Measurements from ENCODE around the gene STX3. TPM values are rescaled to one million over a fixed set of nuclear protein-coding genes. Genes with fewer than 3 reads are reported as not detected.

STX3 gene
- polyA plus RNA-seq, 4 donors = 34.9 to 91.8 (median 60.8) TPM

- Histone ChIP-seq H3K27me3 (ENCODE audit: control insufficient read depth in 3 of 3, insufficient read depth in 3 of 3, low read length in 3 of 3) (no peaks in the 10 kb centered on the region), H3K36me3 (ENCODE audit: control insufficient read depth in 3 of 3, insufficient read depth in 2 of 3, low read depth in 1 of 3, low read length in 3 of 3) (no peaks in the 10 kb centered on the region), H3K27ac (ENCODE audit: low read depth in 1 of 3, low read length in 2 of 3) (no peak overlapping the region), H3K9me3 (ENCODE audit: control insufficient read depth in 2 of 2, insufficient read depth in 1 of 2, low read depth in 1 of 2, low read length in 1 of 2) (no peaks in the 10 kb centered on the region), H3K4me1 (ENCODE audit: control insufficient read depth in 3 of 3, insufficient read depth in 2 of 3, low read depth in 1 of 3, low read length in 2 of 3) (no peaks in the 10 kb centered on the region), H3K4me3 (ENCODE audit: low read depth in 1 of 3, low read length in 3 of 3) (no peak overlapping the region)
- DNase-seq (no peak), FAIRE-seq (no peak)
- WGBS, 3 donors = 90 to 98% (median 91%) methylated on average over 2 of the region's 2 CpGs
Observed at GRCh38 chr11:59719556-59719955, 35.6 kb upstream of the STX3 start.

- no peaks in the 10 kb centered on the region for H3K27me3 ChIP-seq (ENCODE audit: control insufficient read depth in 3 of 3, insufficient read depth in 3 of 3, low read length in 3 of 3)
- no peaks in the 10 kb centered on the region for H3K36me3 ChIP-seq (ENCODE audit: control insufficient read depth in 3 of 3, insufficient read depth in 2 of 3, low read depth in 1 of 3, low read length in 3 of 3)
- FAIRE-seq (no peak), DNase-seq (no peak)
- WGBS, 3 donors = 74 to 86% (median 78%) methylated on average over 3 of the region's 3 CpGs
- H3K9me3 ChIP-seq (ENCODE audit: control insufficient read depth in 2 of 2, insufficient read depth in 1 of 2, low read depth in 1 of 2, low read length in 1 of 2) = no peaks in the 10 kb centered on the region
- H3K27ac ChIP-seq (ENCODE audit: low read depth in 1 of 3, low read length in 2 of 3) = no peak overlapping the region
- no peaks in the 10 kb centered on the region for H3K4me1 ChIP-seq (ENCODE audit: control insufficient read depth in 3 of 3, insufficient read depth in 2 of 3, low read depth in 1 of 3, low read length in 2 of 3)
- H3K4me3 ChIP-seq (ENCODE audit: low read depth in 1 of 3, low read length in 3 of 3) = no peak overlapping the region
Observed at GRCh38 chr11:59724066-59724465, 31.1 kb upstream of the STX3 start.

- no peak overlapping the region for H3K27ac ChIP-seq (ENCODE audit: low read depth in 1 of 3, low read length in 2 of 3)
- FAIRE-seq (no peak), DNase-seq (no peak)
- H3K9me3 ChIP-seq (ENCODE audit: control insufficient read depth in 2 of 2, insufficient read depth in 1 of 2, low read depth in 1 of 2, low read length in 1 of 2) = no peaks in the 10 kb centered on the region
- H3K4me3 ChIP-seq (ENCODE audit: low read depth in 1 of 3, low read length in 3 of 3) = no peak overlapping the region
- WGBS, 3 donors = 92 to 96% (median 95%) methylated on average over 1 of the region's 1 CpG
- no peaks in the 10 kb centered on the region for H3K27me3 ChIP-seq (ENCODE audit: control insufficient read depth in 3 of 3, insufficient read depth in 3 of 3, low read length in 3 of 3)
- no peaks in the 10 kb centered on the region for H3K36me3 ChIP-seq (ENCODE audit: control insufficient read depth in 3 of 3, insufficient read depth in 2 of 3, low read depth in 1 of 3, low read length in 3 of 3)
- H3K4me1 ChIP-seq (ENCODE audit: control insufficient read depth in 3 of 3, insufficient read depth in 2 of 3, low read depth in 1 of 3, low read length in 2 of 3) = peaks cover 0 to 18% (median 0%) of the 10 kb centered on the region in 3 donors
Observed at GRCh38 chr11:59727426-59727825, 27.8 kb upstream of the STX3 start.

GRCh38 chr11:59728154-59728553, 27.0 kb upstream of the STX3 start:
- H3K4me3 ChIP-seq (ENCODE audit: low read depth in 1 of 3, low read length in 3 of 3) = no peak overlapping the region
- no peaks in the 10 kb centered on the region for H3K27me3 ChIP-seq (ENCODE audit: control insufficient read depth in 3 of 3, insufficient read depth in 3 of 3, low read length in 3 of 3)
- no peaks in the 10 kb centered on the region for H3K36me3 ChIP-seq (ENCODE audit: control insufficient read depth in 3 of 3, insufficient read depth in 2 of 3, low read depth in 1 of 3, low read length in 3 of 3)
- no peak overlapping the region for H3K27ac ChIP-seq (ENCODE audit: low read depth in 1 of 3, low read length in 2 of 3)
- 70 to 75% (median 73%) methylated on average over 3 of the region's 3 CpGs for WGBS, 3 donors
- H3K4me1 ChIP-seq (ENCODE audit: control insufficient read depth in 3 of 3, insufficient read depth in 2 of 3, low read depth in 1 of 3, low read length in 2 of 3) = peaks cover 0 to 23% (median 0%) of the 10 kb centered on the region in 3 donors
- no peak for DNase-seq
- H3K9me3 ChIP-seq (ENCODE audit: control insufficient read depth in 2 of 2, insufficient read depth in 1 of 2, low read depth in 1 of 2, low read length in 1 of 2) = no peaks in the 10 kb centered on the region
- FAIRE-seq = no peak

- H3K9me3 ChIP-seq (ENCODE audit: control insufficient read depth in 2 of 2, insufficient read depth in 1 of 2, low read depth in 1 of 2, low read length in 1 of 2) = no peaks in the 10 kb centered on the region
- DNase-seq (no peak), FAIRE-seq (no peak)
- WGBS, 3 donors = 59 to 80% (median 60%) methylated on average over 1 of the region's 1 CpG
- no peaks in the 10 kb centered on the region for H3K36me3 ChIP-seq (ENCODE audit: control insufficient read depth in 3 of 3, insufficient read depth in 2 of 3, low read depth in 1 of 3, low read length in 3 of 3)
- no peak overlapping the region for H3K4me3 ChIP-seq (ENCODE audit: low read depth in 1 of 3, low read length in 3 of 3)
- no peak overlapping the region for H3K27ac ChIP-seq (ENCODE audit: low read depth in 1 of 3, low read length in 2 of 3)
- no peaks in the 10 kb centered on the region for H3K27me3 ChIP-seq (ENCODE audit: control insufficient read depth in 3 of 3, insufficient read depth in 3 of 3, low read length in 3 of 3)
- peaks cover 0 to 23% (median 0%) of the 10 kb centered on the region in 3 donors for H3K4me1 ChIP-seq (ENCODE audit: control insufficient read depth in 3 of 3, insufficient read depth in 2 of 3, low read depth in 1 of 3, low read length in 2 of 3)
Observed at GRCh38 chr11:59728913-59729312, 26.3 kb upstream of the STX3 start.

GRCh38 chr11:59729834-59730233, 25.3 kb upstream of the STX3 start:
- Histone ChIP-seq H3K27ac (ENCODE audit: low read depth in 1 of 3, low read length in 2 of 3) (no peak overlapping the region), H3K36me3 (ENCODE audit: control insufficient read depth in 3 of 3, insufficient read depth in 2 of 3, low read depth in 1 of 3, low read length in 3 of 3) (no peaks in the 10 kb centered on the region), H3K4me3 (ENCODE audit: low read depth in 1 of 3, low read length in 3 of 3) (no peak overlapping the region), H3K9me3 (ENCODE audit: control insufficient read depth in 2 of 2, insufficient read depth in 1 of 2, low read depth in 1 of 2, low read length in 1 of 2) (no peaks in the 10 kb centered on the region), H3K4me1 (ENCODE audit: control insufficient read depth in 3 of 3, insufficient read depth in 2 of 3, low read depth in 1 of 3, low read length in 2 of 3) (peaks cover 0 to 23% (median 0%) of the 10 kb centered on the region in 3 donors), H3K27me3 (ENCODE audit: control insufficient read depth in 3 of 3, insufficient read depth in 3 of 3, low read length in 3 of 3) (no peaks in the 10 kb centered on the region)
- FAIRE-seq (no peak), DNase-seq (no peak)
- 87 to 90% (median 88%) methylated on average over 5 of the region's 5 CpGs for WGBS, 3 donors

GRCh38 chr11:59730896-59731565, 24.1 kb upstream of the STX3 start:
- DNase-seq (peak; percentile 24 to 64), FAIRE-seq (no peak)
- WGBS, 3 donors = 38 to 72% (median 64%) methylated on average over 2 of the region's 2 CpGs

GRCh38 chr11:59746111-59746510, 9.1 kb upstream of the STX3 start:
- no peaks in the 10 kb centered on the region for H3K4me1 ChIP-seq (ENCODE audit: control insufficient read depth in 3 of 3, insufficient read depth in 2 of 3, low read depth in 1 of 3, low read length in 2 of 3)
- H3K27ac ChIP-seq (ENCODE audit: low read depth in 1 of 3, low read length in 2 of 3) = no peak overlapping the region
- no peaks in the 10 kb centered on the region for H3K36me3 ChIP-seq (ENCODE audit: control insufficient read depth in 3 of 3, insufficient read depth in 2 of 3, low read depth in 1 of 3, low read length in 3 of 3)
- 44 to 77% (median 69%) methylated on average over 2 of the region's 2 CpGs for WGBS, 3 donors
- no peak overlapping the region for H3K4me3 ChIP-seq (ENCODE audit: low read depth in 1 of 3, low read length in 3 of 3)
- no peaks in the 10 kb centered on the region for H3K9me3 ChIP-seq (ENCODE audit: control insufficient read depth in 2 of 2, insufficient read depth in 1 of 2, low read depth in 1 of 2, low read length in 1 of 2)
- no peak for FAIRE-seq
- DNase-seq = no peak
- H3K27me3 ChIP-seq (ENCODE audit: control insufficient read depth in 3 of 3, insufficient read depth in 3 of 3, low read length in 3 of 3) = no peaks in the 10 kb centered on the region

More at GRCh38 chr11:59730896-59731565, 24.1 kb upstream of the STX3 start:
- Histone ChIP-seq H3K4me1 (ENCODE audit: control insufficient read depth in 3 of 3, insufficient read depth in 2 of 3, low read depth in 1 of 3, low read length in 2 of 3) (peaks cover 0 to 23% (median 0%) of the 10 kb centered on the region in 3 donors), H3K36me3 (ENCODE audit: control insufficient read depth in 3 of 3, insufficient read depth in 2 of 3, low read depth in 1 of 3, low read length in 3 of 3) (no peaks in the 10 kb centered on the region), H3K4me3 (ENCODE audit: low read depth in 1 of 3, low read length in 3 of 3) (no peak overlapping the region), H3K27ac (ENCODE audit: low read depth in 1 of 3, low read length in 2 of 3) (peak overlapping the region in 1 of 3 donors; percentile 29), H3K27me3 (ENCODE audit: control insufficient read depth in 3 of 3, insufficient read depth in 3 of 3, low read length in 3 of 3) (no peaks in the 10 kb centered on the region), H3K9me3 (ENCODE audit: control insufficient read depth in 2 of 2, insufficient read depth in 1 of 2, low read depth in 1 of 2, low read length in 1 of 2) (no peaks in the 10 kb centered on the region)

Measured in small intestine (tissue), 7 donors.